Activated naive CD8-positive, alpha-beta T cell treated with anti-CD3 and anti-CD28 coated beads, Interleukin-2, amount 10 ng/mL, durations not matched to agents 7 days and 5 days (primary cell): Measurements from ENCODE around the gene PEA15. TPM values are rescaled to one million over a fixed set of nuclear protein-coding genes. Genes with fewer than 3 reads are reported as not detected.
A peak's percentile ranks its signal among the peaks of the same experiment; 100 is the strongest.

Experiments used
- ATAC-seq: fragments of 150-1000 bp; cut with Tn5 transposase; one replicate; pipeline ENCODE4 v1.10.0; 2021; ENCODE audit warnings: low read depth, moderate library complexity
- POLR2A ChIA-PET: fragments of 350-600 bp; sonication (Branson Sonifier 250); formaldehyde crosslinking; loops from one replicate; lab custom pipeline; 2021; ENCODE audit warnings: antibody characterized with exemption; lab: Charles Lee
- DNase-seq: peaks from one replicate; pipeline ENCODE4 v3.0.0; 2021
- H3K27ac Mint-ChIP-seq: one replicate; pipeline ENCODE4 v1.8.0; 2022; ENCODE audit warnings: mild to moderate bottlenecking, mixed read lengths
- H3K27me3 Mint-ChIP-seq: one replicate; pipeline ENCODE4 v1.8.0; 2022; ENCODE audit warnings: mild to moderate bottlenecking, moderate library complexity, mixed read lengths
- H3K36me3 Mint-ChIP-seq: one replicate; pipeline ENCODE4 v1.8.0; 2021; ENCODE audit warnings: mild to moderate bottlenecking, mixed read lengths
- H3K4me1 Mint-ChIP-seq: one replicate; pipeline ENCODE4 v1.8.0; 2021; ENCODE audit warnings: mixed read lengths
- H3K4me3 Mint-ChIP-seq: one replicate; pipeline ENCODE4 v1.8.0; 2022; ENCODE audit warnings: mild to moderate bottlenecking, moderate library complexity, mixed read lengths
- H3K9me3 Mint-ChIP-seq: one replicate; pipeline ENCODE4 v1.8.0; 2021; ENCODE audit warnings: mixed read lengths
- total RNA-seq, 2 experiments: library from RNA; stranded (reverse); gene quantifications; one replicate each; pipeline ENCODE4 v1.2.3, GENCODE V29; 2021

Gene PEA15
- total RNA-seq, 2 experiments from 2014 or later, result 27.5 to 28.3 TPM

DNA sequence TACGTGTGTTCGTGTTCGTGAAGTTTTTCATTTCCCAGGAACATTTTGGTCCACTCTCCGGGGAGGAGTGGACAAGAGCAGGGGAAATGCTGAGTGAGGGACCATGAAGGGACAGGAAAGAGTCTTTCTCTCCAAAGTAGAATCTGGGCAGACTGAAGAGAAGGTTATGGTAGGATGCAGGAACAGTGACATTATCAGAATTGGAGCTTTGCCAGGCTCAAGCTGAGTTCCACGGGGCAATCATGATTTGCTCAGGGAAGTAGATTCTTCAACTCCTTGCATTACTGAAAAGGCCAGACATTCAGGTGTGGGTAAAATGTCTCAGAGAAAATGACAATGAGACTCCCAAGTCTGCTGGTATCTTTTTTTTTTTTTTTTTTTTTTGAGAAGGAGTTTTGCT is 37.2 kb upstream of the PEA15 start:
- H3K4me3 Mint-ChIP-seq, result no peak overlapping the region
- no peak overlapping the region for H3K27ac Mint-ChIP-seq
- peaks cover 25% of the 10 kb centered on the region for H3K27me3 Mint-ChIP-seq

DNA sequence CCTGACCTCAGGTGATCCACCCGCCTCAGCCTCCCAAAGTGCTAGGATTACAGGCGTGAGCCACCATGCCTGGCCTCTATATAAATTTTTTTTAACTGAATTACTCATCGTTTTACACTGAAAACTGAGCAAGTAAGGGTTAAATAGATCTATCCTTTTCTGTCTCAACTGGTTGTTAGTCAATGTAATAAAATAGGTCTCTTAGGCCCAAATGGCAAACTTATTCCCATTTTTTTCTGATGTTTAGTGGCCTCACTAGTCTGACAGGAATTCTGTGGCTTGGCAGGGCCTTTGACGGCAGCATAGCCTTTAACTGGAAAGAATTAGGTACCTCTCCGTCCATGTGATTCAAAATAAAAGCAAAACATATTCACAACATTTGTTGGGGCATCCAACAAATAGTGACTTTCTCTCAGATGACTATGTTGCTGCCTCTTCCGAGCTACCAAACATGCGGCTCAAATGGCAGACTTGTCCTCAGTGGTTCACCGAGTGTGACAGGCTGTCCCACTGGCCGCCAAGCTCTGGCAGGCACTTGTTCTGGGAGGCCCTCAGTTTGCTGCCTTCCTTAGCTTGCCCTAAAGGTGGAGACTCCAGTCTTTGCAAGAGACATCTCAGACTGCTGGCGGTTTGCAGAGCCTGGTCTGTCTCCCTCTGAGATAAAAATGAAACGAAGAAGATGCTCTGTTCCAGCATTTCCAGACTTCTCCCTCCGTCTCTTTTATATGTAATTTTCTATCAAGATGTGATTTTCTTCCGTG is 36.4 kb upstream of the PEA15 start:
- DNase-seq (no peak), ATAC-seq (no peak)
- Mint-ChIP-seq H3K27me3 (peaks cover 27% of the 10 kb centered on the region), H3K4me1 (peaks cover 23% of the 10 kb centered on the region), H3K36me3 (no peaks in the 10 kb centered on the region), H3K9me3 (no peaks in the 10 kb centered on the region), H3K4me3 (no peak overlapping the region), H3K27ac (no peak overlapping the region)
- POLR2A ChIA-PET, result interaction anchor here (1.0 kb wide), 1 partner anchor 60 kb away, joined by 3 read pairs; no protein-coding TSS in a partner anchor

More for the DNA sequence above, 37.2 kb upstream of the PEA15 start:
- POLR2A ChIA-PET, result interaction anchor here (0.6 kb wide), 1 partner anchor 1081 kb away, joined by 3 read pairs; no protein-coding TSS in a partner anchor
- ATAC-seq (no peak), DNase-seq (no peak)
- no peaks in the 10 kb centered on the region for H3K9me3 Mint-ChIP-seq
- peaks cover 25% of the 10 kb centered on the region for H3K4me1 Mint-ChIP-seq
- H3K36me3 Mint-ChIP-seq, result no peaks in the 10 kb centered on the region

DNA sequence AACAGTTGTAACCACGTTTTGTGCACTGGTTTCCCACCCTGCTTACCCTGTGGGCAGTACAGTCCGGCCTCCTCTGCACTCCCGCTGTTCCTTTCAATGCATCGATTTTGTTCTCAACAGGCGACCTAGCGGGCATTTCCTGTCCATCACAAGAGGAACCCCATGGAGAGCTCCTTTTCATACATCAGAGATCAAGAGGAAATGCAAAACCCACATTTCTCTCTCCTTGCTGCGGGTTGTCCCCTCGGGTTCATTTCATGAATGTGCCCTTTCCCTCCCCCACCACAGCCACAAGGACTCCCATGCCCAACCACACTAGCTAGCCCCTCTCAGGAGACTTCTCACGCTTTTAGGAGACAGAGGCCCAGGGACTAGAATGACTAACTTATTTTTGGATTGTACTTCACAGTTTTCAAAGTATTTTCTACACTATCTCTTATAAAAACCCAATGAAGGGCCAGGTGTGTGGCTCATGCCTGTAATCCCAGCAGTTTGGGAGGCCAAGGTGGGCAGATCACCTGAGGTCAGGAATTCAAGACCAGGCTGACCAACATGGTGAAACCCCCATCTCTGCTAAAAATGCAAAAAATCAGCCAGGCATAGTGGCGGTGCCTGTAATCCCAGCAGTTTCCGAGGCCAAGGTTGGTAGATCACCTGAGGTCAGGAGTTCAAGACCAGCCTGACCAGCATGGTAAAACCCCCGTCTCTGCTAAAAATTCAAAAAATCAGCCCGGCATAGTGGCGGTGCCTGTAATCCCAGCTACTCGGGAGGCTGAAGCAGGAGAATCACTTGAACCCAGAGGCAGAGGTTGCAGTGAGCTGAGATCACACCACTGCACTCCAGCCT is 35.4 kb upstream of the PEA15 start:
- ATAC-seq, result peak; percentile 60
- Mint-ChIP-seq H3K4me3 (peak overlapping the region; percentile 3), H3K27ac (peak overlapping the region; percentile 25), H3K4me1 (peaks cover 23% of the 10 kb centered on the region), H3K36me3 (no peaks in the 10 kb centered on the region), H3K9me3 (no peaks in the 10 kb centered on the region), H3K27me3 (peaks cover 31% of the 10 kb centered on the region)
- POLR2A ChIA-PET, result interaction anchor here (1.0 kb wide), 1 partner anchor 59 kb away, joined by 3 read pairs; no protein-coding TSS in a partner anchor
- no peak for DNase-seq

DNA sequence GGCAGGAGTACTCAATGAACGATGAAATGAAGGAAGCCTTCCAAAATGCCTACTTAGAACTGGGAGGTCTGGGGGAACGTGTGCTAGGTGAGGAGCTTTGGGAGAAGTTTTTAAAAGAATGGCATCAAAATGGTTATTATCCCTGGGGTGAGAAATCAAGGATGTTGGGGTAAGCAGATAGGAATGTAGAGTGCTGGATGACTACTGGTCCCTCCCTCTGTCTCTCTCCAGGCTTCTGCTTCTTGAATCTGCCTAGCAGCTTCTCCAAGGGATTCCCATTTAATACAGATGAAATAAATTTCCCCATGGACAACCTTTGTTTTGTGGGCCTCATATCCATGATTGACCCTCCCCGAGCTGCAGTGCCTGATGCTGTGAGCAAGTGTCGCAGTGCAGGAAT is 33.8 kb upstream of the PEA15 start:
- ATAC-seq (no peak), DNase-seq (no peak)
- Mint-ChIP-seq H3K9me3 (no peaks in the 10 kb centered on the region), H3K4me1 (peaks cover 18% of the 10 kb centered on the region), H3K36me3 (no peaks in the 10 kb centered on the region), H3K4me3 (no peak overlapping the region), H3K27me3 (peaks cover 31% of the 10 kb centered on the region), H3K27ac (no peak overlapping the region)
- POLR2A ChIA-PET, result no interaction called here

DNA sequence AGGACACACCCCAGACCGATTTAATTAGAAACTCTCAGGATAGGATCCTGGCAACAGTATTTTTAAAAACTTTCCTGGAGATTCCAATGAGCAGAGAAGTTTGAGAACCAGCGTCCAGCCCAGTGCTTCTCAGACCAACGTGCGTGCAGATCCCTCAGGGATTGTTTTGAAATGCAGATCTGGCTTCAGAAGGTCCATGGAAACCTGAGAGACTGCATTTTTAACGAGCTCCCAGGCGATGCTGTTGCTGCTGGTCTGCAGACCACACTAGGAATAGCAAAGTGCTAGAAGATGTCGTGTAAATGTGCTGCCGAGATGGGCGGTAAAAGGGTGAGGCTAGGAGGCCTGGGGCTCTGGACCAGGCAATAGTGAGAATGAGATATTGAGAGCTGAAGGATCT is 33.2 kb upstream of the PEA15 start:
- ATAC-seq (no peak), DNase-seq (no peak)
- Mint-ChIP-seq H3K27ac (no peak overlapping the region), H3K4me3 (no peak overlapping the region), H3K27me3 (peaks cover 28% of the 10 kb centered on the region), H3K36me3 (no peaks in the 10 kb centered on the region), H3K4me1 (peaks cover 15% of the 10 kb centered on the region), H3K9me3 (no peaks in the 10 kb centered on the region)
- POLR2A ChIA-PET, result no interaction called here

DNA sequence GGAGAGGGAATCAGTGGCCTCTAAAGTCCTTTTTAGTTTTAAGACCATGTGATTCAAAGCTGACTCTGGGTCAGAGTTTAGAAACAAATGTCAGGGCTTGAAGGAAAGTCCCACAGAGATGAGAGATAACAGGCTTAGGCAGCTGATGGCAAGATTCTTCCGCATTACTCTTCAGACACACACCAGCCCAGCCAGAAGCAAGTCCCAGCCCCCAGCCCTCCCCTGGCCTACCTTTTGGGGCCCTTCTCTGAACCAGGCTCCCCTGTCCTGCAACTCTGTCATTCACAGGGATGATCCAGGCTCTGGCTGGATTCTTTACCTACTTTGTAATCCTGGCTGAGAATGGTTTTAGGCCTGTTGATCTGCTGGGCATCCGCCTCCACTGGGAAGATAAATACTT is 28.0 kb upstream of the PEA15 start:
- no peak overlapping the region for H3K4me3 Mint-ChIP-seq
- ATAC-seq (no peak), DNase-seq (no peak)
- no peaks in the 10 kb centered on the region for H3K9me3 Mint-ChIP-seq
- POLR2A ChIA-PET, result no interaction called here
- no peaks in the 10 kb centered on the region for H3K36me3 Mint-ChIP-seq
- peaks cover 36% of the 10 kb centered on the region for H3K27me3 Mint-ChIP-seq
- H3K4me1 Mint-ChIP-seq, result no peaks in the 10 kb centered on the region
- H3K27ac Mint-ChIP-seq, result no peak overlapping the region

DNA sequence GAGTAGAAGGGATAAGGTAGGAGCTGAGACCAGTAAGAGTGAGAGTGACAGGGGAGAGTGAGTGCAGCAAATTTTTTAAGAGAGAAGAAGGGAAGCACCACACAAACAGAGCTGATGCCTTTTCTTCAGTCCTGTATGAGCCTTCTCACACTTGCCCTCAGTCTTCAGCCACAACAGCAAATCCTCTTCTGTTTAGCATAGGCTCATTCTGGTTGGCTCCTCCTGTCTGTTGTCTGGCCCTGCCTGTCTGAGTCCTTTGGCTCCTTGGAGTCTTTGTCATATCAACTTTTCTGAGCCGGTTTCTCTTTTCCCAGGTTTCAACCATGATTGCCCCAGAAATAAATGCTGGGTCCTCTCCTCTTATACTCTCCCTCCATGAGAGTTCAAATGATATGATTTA is 27.5 kb upstream of the PEA15 start:
- Mint-ChIP-seq H3K27me3 (peaks cover 34% of the 10 kb centered on the region), H3K36me3 (no peaks in the 10 kb centered on the region), H3K4me3 (no peak overlapping the region), H3K27ac (no peak overlapping the region), H3K9me3 (no peaks in the 10 kb centered on the region), H3K4me1 (no peaks in the 10 kb centered on the region)
- POLR2A ChIA-PET, result no interaction called here
- ATAC-seq (no peak), DNase-seq (no peak)

DNA sequence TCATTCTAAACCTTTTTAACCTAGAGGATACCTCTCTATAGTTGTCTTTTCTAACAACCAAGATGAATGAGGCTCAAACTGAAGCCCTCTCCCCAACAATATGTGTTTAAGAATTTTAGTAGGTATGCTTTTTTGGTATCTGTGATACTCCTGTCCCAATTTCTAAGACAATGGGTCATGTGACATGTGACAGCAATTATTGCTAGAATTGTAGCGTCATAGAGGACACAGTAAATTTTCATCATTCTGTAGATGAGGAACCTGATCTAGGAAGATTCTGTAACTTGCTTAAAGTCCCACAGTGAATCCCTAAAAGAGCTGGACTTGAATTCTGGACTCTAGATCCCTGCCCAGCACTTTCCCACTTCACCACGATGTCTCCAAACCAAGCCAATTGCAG is 26.5 kb upstream of the PEA15 start:
- H3K27ac Mint-ChIP-seq, result no peak overlapping the region
- H3K4me3 Mint-ChIP-seq, result no peak overlapping the region
- H3K27me3 Mint-ChIP-seq, result peaks cover 29% of the 10 kb centered on the region
- POLR2A ChIA-PET, result no interaction called here
- no peaks in the 10 kb centered on the region for H3K36me3 Mint-ChIP-seq
- H3K4me1 Mint-ChIP-seq, result no peaks in the 10 kb centered on the region
- no peaks in the 10 kb centered on the region for H3K9me3 Mint-ChIP-seq
- ATAC-seq, result no peak
- no peak for DNase-seq

DNA sequence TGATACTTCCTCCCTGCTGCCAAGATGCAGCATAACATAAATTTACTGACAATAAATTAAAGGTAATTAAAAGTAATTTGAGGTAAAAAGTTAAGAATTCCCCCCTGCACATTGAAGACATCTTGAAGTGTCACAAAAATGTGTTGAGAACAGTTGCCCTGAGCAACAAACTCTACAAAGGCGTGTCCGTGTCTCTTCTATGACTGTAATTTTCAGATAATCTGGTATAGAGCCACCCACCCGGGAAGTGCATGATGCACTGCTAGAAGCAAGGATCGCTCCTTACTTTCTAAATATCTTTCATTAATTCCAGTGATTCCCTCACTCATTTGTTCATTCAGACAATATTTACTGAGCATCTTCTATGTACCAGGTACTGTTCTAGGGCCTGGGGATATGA is 25.8 kb upstream of the PEA15 start:
- POLR2A ChIA-PET, result no interaction called here
- H3K27ac Mint-ChIP-seq, result no peak overlapping the region
- no peak overlapping the region for H3K4me3 Mint-ChIP-seq
- no peak for ATAC-seq
- no peaks in the 10 kb centered on the region for H3K9me3 Mint-ChIP-seq
- no peaks in the 10 kb centered on the region for H3K36me3 Mint-ChIP-seq
- no peak for DNase-seq
- H3K4me1 Mint-ChIP-seq, result no peaks in the 10 kb centered on the region
- H3K27me3 Mint-ChIP-seq, result peaks cover 28% of the 10 kb centered on the region

DNA sequence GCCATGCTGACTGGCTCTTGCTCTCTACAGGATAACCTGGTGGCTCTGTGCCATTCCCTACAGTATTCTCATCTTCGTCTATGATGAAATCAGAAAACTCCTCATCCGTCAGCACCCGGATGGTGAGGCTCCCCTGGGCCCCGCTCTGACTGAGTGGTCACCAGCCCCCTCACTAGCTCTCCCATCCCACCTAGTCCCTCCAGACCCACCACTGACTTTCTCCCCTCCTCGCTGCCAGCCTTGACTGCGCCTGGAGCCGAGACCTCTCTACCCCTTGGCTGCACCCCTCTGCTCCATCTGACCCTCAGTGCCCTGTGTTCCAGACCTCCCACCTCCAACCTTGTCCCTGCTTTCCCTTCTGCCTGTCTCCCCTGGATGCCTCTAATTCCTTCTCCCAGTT is 18.9 kb upstream of the PEA15 start:
- ATAC-seq (no peak), DNase-seq (no peak)
- Mint-ChIP-seq H3K27ac (no peak overlapping the region), H3K9me3 (no peaks in the 10 kb centered on the region), H3K4me1 (no peaks in the 10 kb centered on the region), H3K4me3 (no peak overlapping the region), H3K36me3 (no peaks in the 10 kb centered on the region), H3K27me3 (peaks cover 17% of the 10 kb centered on the region)
- POLR2A ChIA-PET, result no interaction called here

DNA sequence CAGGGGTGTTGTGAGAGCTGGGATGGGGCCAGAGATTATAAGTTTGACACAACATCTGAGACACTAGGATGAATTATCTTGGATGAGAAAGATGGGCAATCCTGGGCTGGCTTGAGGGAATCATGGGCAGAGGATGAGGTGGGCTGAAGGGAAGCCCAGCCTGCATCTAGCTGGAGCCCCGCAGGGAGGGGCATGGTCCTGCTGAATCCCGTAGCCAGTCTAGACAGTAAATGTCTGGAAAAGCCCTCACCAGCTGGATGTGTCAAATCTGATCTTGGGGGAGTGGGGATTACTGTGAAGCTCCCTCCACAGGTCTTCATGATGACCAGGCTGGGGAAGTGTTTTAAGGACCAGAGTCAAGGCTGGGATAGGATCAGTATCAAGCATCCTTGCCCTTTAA is 18.5 kb upstream of the PEA15 start:
- Mint-ChIP-seq H3K4me3 (no peak overlapping the region), H3K4me1 (no peaks in the 10 kb centered on the region), H3K27me3 (peaks cover 16% of the 10 kb centered on the region), H3K27ac (no peak overlapping the region), H3K36me3 (no peaks in the 10 kb centered on the region), H3K9me3 (no peaks in the 10 kb centered on the region)
- no peak for DNase-seq
- ATAC-seq, result no peak
- POLR2A ChIA-PET, result no interaction called here

DNA sequence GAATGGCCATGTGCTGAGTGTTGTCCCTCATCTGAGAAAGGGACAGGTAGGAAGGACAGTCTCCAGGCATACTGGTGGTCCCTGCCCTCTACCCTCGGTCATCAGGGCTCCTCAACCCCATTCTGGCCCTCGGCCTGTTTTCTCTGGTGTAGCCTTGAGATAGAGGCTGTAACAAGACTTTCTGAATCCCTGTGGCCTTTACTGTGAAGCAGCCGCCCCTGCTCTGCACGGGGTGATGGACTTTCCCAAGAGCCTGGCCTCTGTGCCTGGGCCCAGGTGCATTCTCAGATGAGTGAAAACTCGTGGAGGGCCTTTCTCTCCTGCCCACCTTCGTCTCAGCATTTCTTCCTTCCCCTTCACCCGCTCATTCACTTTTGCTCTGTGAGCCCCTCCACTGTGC is 17.8 kb upstream of the PEA15 start:
- H3K27ac Mint-ChIP-seq, result no peak overlapping the region
- H3K4me1 Mint-ChIP-seq, result no peaks in the 10 kb centered on the region
- no peaks in the 10 kb centered on the region for H3K36me3 Mint-ChIP-seq
- no peak overlapping the region for H3K4me3 Mint-ChIP-seq
- peaks cover 14% of the 10 kb centered on the region for H3K27me3 Mint-ChIP-seq
- ATAC-seq (no peak), DNase-seq (no peak)
- POLR2A ChIA-PET, result no interaction called here
- no peaks in the 10 kb centered on the region for H3K9me3 Mint-ChIP-seq

DNA sequence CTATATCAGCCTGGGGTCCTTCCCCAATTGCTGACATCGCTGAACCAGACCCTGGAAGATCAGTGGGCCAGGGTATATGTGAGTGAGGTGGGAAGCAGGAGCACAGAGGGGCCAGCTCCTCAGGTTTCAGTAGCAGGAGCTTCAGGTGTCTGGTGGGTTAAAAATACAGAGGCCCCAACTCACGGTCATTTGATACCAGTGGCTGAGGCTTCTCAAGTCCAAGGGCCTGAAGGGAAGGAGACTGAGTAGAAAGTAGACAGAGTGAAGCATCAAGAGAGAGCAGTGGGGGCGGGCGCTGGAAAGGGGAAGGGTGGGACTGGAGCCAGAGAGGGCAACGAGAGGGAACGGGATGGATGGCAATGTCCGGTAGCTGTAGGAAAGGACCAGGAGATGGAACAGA is 16.8 kb upstream of the PEA15 start:
- POLR2A ChIA-PET, result no interaction called here
- ATAC-seq, result no peak

More for the DNA sequence above, 16.8 kb upstream of the PEA15 start:
- Mint-ChIP-seq H3K4me3 (no peak overlapping the region), H3K4me1 (no peaks in the 10 kb centered on the region), H3K27ac (no peak overlapping the region), H3K27me3 (peaks cover 11% of the 10 kb centered on the region), H3K36me3 (no peaks in the 10 kb centered on the region), H3K9me3 (no peaks in the 10 kb centered on the region)
- no peak for DNase-seq
